Loucy (cell line): ENCODE measurements around the gene RPGRIP1L.

ENCODE experiments used
- H2AFZ ChIP-seq: fragments of 200-600 bp; sonication (generic); 2 replicates; pipeline ENCODE4 v1.6.0; 2016; ENCODE audit warnings: antibody characterized with exemption, mild to moderate bottlenecking, low read length, moderate library complexity
- H3F3A ChIP-seq: fragments of 200-600 bp; 2 replicates; pipeline ENCODE4 v1.6.0; 2016; ENCODE audit warnings: antibody characterized with exemption, low read depth, mild to moderate bottlenecking
- H3K27me3 ChIP-seq: fragments of 200-600 bp; sonication (generic); 2 replicates; pipeline ENCODE4 v1.6.1; 2014; ENCODE audit warnings: low read length, mild to moderate bottlenecking; ENCODE audit not compliant: insufficient read depth, poor library complexity, severe bottlenecking
- H3K36me3 ChIP-seq: fragments of 200-600 bp; sonication (generic); 2 replicates; pipeline ENCODE4 v1.6.1; 2016; ENCODE audit warnings: low read length; ENCODE audit not compliant: insufficient read depth
- H3K4me1 ChIP-seq: fragments of 200-600 bp; sonication (generic); 2 replicates; pipeline ENCODE4 v1.5.1; 2014; ENCODE audit warnings: low read length, mild to moderate bottlenecking; ENCODE audit not compliant: insufficient read depth, poor library complexity, severe bottlenecking
- H3K4me2 ChIP-seq: fragments of 200-600 bp; sonication (generic); 2 replicates; pipeline ENCODE4 v1.6.0; 2014; ENCODE audit warnings: antibody characterized with exemption, low read length, low read depth, mild to moderate bottlenecking; ENCODE audit not compliant: poor library complexity, severe bottlenecking
- H3K4me3 ChIP-seq: fragments of 200-600 bp; sonication (generic); 2 replicates; pipeline ENCODE4 v1.5.1; 2014; ENCODE audit warnings: low read length, mild to moderate bottlenecking, mixed read lengths; ENCODE audit not compliant: poor library complexity, severe bottlenecking
- H3K79me2 ChIP-seq: fragments of 200-600 bp; sonication (generic); 2 replicates; pipeline ENCODE4 v1.6.1; 2014; ENCODE audit warnings: low read length; ENCODE audit not compliant: insufficient read depth
- H3K9ac ChIP-seq: fragments of 200-600 bp; sonication (generic); 2 replicates; pipeline ENCODE4 v1.6.0; 2014; ENCODE audit warnings: mild to moderate bottlenecking, low read depth, low read length, moderate library complexity; ENCODE audit not compliant: poor library complexity, severe bottlenecking
- H3K9me2 ChIP-seq: fragments of 200-600 bp; sonication (generic); replicated peaks from 2 replicates; pipeline ENCODE4 v1.6.1; 2016; ENCODE audit warnings: low read depth, low read length, mixed read lengths
- H3K9me3 ChIP-seq: fragments of 200-600 bp; sonication (generic); 2 replicates; pipeline ENCODE4 v1.6.1; 2014; ENCODE audit warnings: mild to moderate bottlenecking, antibody characterized with exemption, low read length, low read depth; ENCODE audit not compliant: insufficient read depth
- H4K20me1 ChIP-seq: fragments of 200-600 bp; sonication (generic); 2 replicates; pipeline ENCODE4 v1.6.0; 2014; ENCODE audit warnings: antibody characterized with exemption, low read length, mild to moderate bottlenecking; ENCODE audit not compliant: insufficient read depth, poor library complexity, severe bottlenecking
- EZH2phosphoT487 ChIP-seq: fragments of 200-600 bp; IDR thresholded peaks from 2 replicates; pipeline ENCODE4 v1.6.1; 2018; ENCODE audit warnings: antibody characterized with exemption, mild to moderate bottlenecking, moderate library complexity, borderline replicate concordance
- TF ChIP-seq, protein P1 (sequence below): fragments of 200-600 bp; sonication (generic); conservative IDR thresholded peaks from 2 replicates; pipeline ENCODE4 v1.5.1; 2014; ENCODE audit warnings: mild to moderate bottlenecking, antibody characterized with exemption, low read length

RPGRIP1L gene

DNA sequence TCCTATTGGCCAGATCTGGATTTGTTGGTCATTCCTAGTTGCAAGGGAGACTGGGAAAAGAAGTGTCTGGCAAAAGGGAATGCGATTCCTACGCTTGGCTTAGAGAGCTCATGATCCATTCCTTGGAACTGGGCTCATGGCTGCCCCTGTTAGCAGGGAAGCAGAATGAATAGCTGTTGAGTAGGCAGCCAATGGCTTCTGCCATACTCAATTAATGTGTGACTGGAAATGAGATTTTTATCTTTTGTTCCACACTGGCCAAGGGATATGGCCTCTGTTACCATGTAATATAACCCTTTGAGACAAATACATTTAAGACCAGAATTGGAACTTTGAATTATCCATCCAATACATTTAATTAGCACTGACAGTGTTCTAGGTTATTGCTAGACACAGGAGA is 31.2 kb upstream of the RPGRIP1L start:
- Histone ChIP-seq H2AFZ (no peak overlapping the region), H3K9me2 (no peaks in the 10 kb centered on the region), H3K36me3 (no peaks in the 10 kb centered on the region), H4K20me1 (peaks cover 5% of the 10 kb centered on the region), H3K79me2 (peaks cover 43% of the 10 kb centered on the region; the same call in 1 of the 2 replicates), H3K27me3 (no peaks in the 10 kb centered on the region), H3K9me3 (no peaks in the 10 kb centered on the region), H3K4me1 (no peaks in the 10 kb centered on the region), H3K4me3 (no peak overlapping the region), H3K9ac (no peak overlapping the region), H3K4me2 (no peak overlapping the region), H3F3A (no peaks in the 10 kb centered on the region)
- no peak for TF ChIP-seq EZH2phosphoT487
- TF ChIP-seq, protein P1, sequence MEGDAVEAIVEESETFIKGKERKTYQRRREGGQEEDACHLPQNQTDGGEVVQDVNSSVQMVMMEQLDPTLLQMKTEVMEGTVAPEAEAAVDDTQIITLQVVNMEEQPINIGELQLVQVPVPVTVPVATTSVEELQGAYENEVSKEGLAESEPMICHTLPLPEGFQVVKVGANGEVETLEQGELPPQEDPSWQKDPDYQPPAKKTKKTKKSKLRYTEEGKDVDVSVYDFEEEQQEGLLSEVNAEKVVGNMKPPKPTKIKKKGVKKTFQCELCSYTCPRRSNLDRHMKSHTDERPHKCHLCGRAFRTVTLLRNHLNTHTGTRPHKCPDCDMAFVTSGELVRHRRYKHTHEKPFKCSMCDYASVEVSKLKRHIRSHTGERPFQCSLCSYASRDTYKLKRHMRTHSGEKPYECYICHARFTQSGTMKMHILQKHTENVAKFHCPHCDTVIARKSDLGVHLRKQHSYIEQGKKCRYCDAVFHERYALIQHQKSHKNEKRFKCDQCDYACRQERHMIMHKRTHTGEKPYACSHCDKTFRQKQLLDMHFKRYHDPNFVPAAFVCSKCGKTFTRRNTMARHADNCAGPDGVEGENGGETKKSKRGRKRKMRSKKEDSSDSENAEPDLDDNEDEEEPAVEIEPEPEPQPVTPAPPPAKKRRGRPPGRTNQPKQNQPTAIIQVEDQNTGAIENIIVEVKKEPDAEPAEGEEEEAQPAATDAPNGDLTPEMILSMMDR, result no peak

DNA sequence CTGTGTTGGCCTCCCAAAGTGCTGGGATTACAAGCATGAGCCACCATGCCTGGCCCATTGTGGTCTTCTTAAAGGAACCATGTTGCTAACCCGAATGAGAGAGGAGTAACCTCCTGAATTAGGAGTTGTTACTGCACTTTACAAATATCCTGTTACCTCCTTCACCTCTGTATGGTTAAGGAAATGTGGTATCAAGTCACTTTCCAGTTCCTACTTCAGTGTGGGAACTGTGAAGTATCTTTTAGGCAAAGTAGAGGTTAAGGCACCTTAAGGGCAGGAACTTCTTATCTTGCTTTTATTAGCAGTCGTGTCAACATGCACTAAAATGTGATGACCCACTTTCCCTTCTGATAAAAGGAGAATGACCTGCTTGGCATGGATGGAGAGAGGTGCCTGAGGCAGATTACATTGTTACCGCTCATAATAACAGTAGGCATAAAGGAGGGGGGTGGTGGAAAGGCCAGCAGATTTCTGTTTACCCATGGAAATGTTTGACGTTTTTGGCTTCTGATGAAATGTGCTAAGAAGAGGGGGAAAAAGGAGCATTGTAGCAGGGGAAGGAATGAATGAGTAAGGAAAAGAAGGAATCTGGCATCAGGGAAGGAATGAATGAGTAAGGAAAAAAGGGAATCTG is 28.8 kb upstream of the RPGRIP1L start:
- Histone ChIP-seq H3F3A (no peaks in the 10 kb centered on the region), H3K4me2 (no peak overlapping the region), H3K4me1 (no peaks in the 10 kb centered on the region), H3K4me3 (no peak overlapping the region), H2AFZ (no peak overlapping the region), H3K79me2 (peaks cover 41% of the 10 kb centered on the region; the same call in 1 of the 2 replicates), H3K9ac (no peak overlapping the region), H3K27me3 (no peaks in the 10 kb centered on the region), H3K9me3 (no peaks in the 10 kb centered on the region), H4K20me1 (peaks cover 4% of the 10 kb centered on the region), H3K9me2 (no peaks in the 10 kb centered on the region), H3K36me3 (no peaks in the 10 kb centered on the region)
- TF ChIP-seq, protein P1, result no peak
- no peak for TF ChIP-seq EZH2phosphoT487

DNA sequence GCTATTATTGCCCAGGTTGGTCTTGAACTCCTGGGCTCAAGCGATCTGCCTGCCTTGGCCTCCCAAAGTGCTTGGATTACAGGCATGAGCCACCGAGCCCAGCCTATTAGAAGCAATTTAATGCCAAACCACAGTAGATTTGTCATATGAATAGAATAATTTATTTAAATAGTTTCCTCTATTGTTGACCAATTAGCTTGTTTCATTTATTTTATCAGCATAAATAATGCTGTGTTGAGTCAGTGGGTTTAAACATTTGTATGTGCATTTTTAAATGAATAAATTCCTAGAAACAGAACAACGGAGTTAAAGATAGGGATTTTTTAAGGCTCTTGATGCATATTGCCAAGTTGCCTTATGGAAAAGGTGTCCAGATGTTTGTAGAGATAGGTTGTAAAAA is 27.0 kb upstream of the RPGRIP1L start:
- no peaks in the 10 kb centered on the region for H3F3A ChIP-seq
- no peaks in the 10 kb centered on the region for H3K9me3 ChIP-seq
- H3K9me2 ChIP-seq, result no peaks in the 10 kb centered on the region
- H3K4me2 ChIP-seq, result no peak overlapping the region
- no peaks in the 10 kb centered on the region for H4K20me1 ChIP-seq
- peaks cover 52% of the 10 kb centered on the region; the same call in 1 of the 2 replicates for H3K79me2 ChIP-seq
- no peaks in the 10 kb centered on the region for H3K27me3 ChIP-seq
- H3K9ac ChIP-seq, result no peak overlapping the region
- no peaks in the 10 kb centered on the region for H3K36me3 ChIP-seq
- H2AFZ ChIP-seq, result no peak overlapping the region
- no peak for TF ChIP-seq EZH2phosphoT487
- TF ChIP-seq, protein P1, result no peak
- no peaks in the 10 kb centered on the region for H3K4me1 ChIP-seq
- no peak overlapping the region for H3K4me3 ChIP-seq
